Smooth muscle cell of the brain vasculature (primary cell): ENCODE data around the gene ATP5MK.
"Not testable (repeated sequence)": the region's sequence is repeated elsewhere in the genome, so short reads cannot be mapped to it uniquely, and the experiment has no call there.

ENCODE experiments used
- DNase-seq: peaks from one replicate; pipeline ENCODE4 v3.0.0-alpha.2; 2012; ENCODE audit warnings: low read depth, low spot score

The ATP5MK gene

GRCh38 chr10:103397191-103397825 is 1.0 kb upstream of the ATP5MK start:
- no peak for DNase-seq

DNA sequence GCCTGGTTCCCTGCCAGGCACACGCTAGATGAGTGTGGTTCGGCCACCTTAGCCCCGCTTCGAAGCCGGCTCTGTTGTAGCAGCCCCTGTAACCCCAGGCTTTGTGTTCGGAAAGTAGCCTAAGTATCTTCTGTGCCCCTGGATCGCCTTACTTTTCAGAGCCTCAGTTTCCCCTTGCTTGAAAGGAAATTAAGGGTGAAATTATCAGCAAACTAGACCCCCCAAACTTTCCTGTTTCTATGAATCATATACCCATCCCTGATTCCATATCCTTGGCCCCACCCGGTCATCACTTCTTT is 463 bp upstream of the ATP5MK start:
- no peak for DNase-seq

- DNase-seq: no peak
Observed at GRCh38 chr10:103395754-103396066, 565 bp downstream of the ATP5MK start.

GRCh38 chr10:103394180-103394579 is 2.1 kb downstream of the ATP5MK start:
- no peak for DNase-seq

DNA sequence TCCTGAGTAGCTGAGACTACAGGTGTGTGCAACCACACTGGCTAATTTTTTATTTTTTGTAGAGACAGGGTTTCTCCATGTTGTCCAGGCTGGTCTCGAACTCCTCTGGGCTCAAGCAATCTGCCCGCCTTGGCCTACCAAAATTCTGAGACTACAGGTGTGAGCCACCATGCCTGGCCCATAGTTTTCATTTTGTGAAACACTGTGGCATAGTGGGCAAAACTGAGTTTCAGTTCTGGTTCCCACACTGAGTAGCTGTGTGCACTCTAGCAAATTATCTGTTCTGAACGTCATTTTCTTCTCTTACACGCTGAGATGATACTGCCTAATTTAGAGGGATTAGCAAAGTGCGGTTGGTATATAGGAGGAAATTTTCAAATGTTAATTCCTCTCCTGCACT is 13.5 kb downstream of the ATP5MK start:
- no peak for DNase-seq

- DNase-seq: no peak
Observed at GRCh38 chr10:103374263-103374662, 22.0 kb downstream of the ATP5MK start.

DNA sequence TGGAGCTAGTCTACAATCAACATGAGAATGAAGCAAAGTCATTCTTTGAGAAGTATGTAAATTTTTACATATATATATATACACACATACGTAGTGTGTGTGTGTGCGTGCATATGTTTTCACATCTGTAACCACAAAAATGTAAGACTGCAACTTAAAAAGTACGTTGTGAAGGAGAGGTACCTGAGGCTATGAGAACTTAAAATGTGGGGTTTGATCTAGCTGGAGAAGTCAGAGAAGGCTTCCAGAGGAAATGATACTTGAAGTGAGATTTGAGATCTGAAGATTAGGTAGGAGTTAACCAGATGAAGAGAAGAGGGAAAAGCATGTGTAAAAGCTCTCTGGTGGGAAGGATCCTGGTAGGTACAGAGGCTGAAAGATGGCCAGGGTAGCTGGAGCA is 22.7 kb downstream of the ATP5MK start:
- no peak for DNase-seq

DNA sequence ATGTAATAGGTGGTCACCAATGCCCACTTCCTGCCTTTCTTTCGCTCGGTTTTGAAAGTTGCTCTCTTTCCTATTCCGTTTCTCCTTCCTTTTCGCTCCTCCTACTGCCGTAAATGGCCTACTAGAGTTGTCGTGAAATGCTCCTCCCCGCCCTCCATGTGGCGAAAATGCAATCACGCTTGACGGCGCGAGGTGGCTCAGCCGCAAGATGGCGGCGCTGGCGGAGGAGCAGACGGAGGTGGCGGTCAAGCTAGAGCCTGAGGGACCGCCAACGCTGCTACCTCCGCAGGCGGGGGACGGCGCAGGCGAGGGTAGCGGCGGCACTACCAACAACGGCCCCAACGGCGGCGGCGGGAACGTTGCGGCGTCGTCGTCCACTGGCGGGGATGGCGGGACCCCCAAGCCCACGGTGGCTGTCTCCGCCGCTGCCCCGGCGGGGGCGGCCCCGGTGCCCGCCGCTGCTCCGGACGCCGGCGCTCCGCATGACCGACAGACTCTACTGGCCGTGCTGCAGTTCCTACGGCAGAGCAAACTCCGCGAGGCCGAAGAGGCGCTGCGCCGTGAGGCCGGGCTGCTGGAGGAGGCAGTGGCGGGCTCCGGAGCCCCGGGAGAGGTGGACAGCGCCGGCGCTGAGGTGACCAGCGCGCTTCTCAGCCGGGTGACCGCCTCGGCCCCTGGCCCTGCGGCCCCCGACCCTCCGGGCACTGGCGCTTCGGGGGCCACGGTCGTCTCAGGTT is 28.3 kb downstream of the ATP5MK start, which contains the start of gene TAF5:
Gene TAF5 (plus strand): TSS at position 195 of the 737 bp plus-strand sequence. CDS start 14 bp downstream, at position 209.
- DNase-seq: peak; percentile 89

DNA sequence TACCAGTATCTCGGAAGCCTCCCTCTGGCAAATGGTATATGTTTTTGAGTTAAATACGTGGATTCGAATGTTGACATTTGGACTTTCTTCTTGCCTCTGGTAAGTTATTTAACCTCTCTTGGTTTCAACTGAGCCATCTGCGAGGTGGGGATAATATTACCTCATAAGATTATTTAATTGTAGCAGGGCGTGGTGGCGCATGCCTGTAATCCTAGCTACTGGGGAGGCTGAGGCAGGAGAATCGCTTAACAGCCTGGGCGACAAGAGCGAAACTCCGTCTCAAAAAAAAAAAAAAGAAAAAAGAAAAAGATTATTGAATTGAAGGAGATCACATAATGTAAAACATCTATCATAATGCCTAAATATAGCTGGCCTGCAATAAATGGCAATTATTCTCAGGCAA is 28.9 kb downstream of the ATP5MK start:
- no peak for DNase-seq

GRCh38 chr10:103360791-103361190 is 35.5 kb downstream of the ATP5MK start:
- DNase-seq: not testable (repeated sequence)

DNA sequence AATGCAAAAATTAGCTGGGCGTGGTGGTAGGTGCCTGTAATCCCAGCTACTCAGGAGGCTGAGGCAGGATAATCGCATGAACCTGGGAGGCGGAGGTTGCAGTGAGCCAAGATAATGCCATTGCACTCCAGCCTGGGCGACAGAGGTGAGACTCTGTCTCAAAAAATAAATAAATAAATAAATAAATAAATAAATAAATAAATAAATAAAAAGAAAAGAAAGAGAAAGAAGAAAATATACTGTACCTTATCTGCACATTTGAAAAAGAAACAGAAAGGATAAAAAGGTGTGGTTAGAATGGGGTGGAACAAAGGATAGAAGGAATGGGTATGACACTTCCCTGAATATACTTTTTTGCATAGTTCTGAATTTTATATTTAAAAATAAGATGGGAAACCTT is 36.8 kb downstream of the ATP5MK start:
- not testable (repeated sequence) for DNase-seq

- DNase-seq: no peak
Observed at GRCh38 chr10:103355906-103356599, 40.2 kb downstream of the ATP5MK start.

- not testable (repeated sequence) for DNase-seq
Observed at GRCh38 chr10:103354567-103354966, 41.7 kb downstream of the ATP5MK start.

- DNase-seq: no peak
Observed at GRCh38 chr10:103353281-103353680, 43.0 kb downstream of the ATP5MK start.

DNA sequence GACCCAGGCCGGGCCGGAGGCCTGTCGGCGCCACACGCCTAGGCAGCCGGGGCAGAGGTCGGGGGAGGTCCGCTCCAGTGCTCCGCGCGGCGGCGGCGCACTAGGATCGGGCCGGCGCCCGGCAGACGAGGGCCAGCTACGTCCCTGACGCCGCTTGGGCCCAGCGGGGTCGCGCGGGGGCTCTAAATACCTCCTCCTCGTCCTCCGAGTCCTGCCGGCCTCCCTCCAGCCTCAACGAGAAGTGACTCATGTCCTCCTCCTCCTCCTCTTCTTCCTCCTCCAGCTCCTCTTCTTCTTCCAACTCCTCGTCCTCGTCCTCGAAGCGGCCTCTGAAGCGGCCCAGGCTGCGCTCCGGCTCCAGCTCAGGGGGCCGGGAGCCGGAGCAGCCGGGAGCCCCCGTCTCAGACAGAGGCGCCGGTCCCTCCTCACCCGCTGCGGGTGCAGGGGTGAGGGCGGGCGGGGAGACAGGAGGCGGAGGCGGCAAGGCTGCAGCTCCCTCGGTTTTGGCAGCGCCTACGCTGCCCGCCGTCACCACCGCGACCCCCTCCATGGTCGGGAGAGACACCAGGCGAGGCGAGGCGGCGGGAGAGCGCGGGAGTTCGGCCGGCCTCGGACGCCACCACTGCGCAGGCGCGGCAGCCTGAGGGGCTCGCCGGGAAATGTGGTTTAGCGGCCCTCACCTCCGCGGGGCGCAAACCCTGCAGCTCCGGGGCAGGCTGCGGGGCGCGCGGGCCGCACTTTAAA is 45.6 kb downstream of the ATP5MK start, which contains the start of gene PCGF6:
Gene PCGF6 (minus strand): TSS at position 624 of the 744 bp plus-strand sequence. CDS start 74 bp downstream, at position 550.
- DNase-seq: peak; percentile 37

DNA sequence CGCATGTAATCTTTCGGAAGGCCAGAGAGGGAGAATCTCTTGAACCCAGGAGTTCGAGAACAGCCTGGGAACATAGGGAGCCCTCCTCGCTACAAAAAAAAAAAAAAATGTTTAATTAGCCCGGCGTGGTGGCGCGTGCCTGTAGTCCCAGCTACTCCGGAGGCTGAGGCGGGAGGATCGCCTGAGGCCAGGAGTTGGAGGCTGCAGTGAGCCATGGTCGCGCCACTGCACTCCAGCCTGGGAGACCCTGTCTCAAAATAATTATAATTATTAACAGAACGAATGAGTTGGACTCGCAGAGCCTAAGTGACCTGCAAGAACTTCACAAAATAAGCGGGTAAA is 46.1 kb downstream of the ATP5MK start:
- no peak for DNase-seq
